GM10266 (cell line): Measurements from ENCODE around the gene CDIPT.
A peak's percentile ranks its signal among the peaks of the same experiment; 100 is the strongest.
"Not testable (repeated sequence)": the region's sequence is repeated elsewhere in the genome, so short reads cannot be mapped to it uniquely, and the experiment has no call there.

Experiments
- DNase-seq: peaks from one replicate; pipeline ENCODE4 v3.0.0; 2012; ENCODE audit errors: extremely low spot score
- CTCF ChIP-seq: IDR thresholded peaks from 2 replicates; pipeline ENCODE4 v1.5.1; 2012; ENCODE audit warnings: mild to moderate bottlenecking, low read depth; ENCODE audit not compliant: control insufficient read depth, insufficient read depth; ENCODE audit errors: missing control alignments

CDIPT gene

GRCh38 chr16:29877266-29877961, 14.4 kb upstream of the CDIPT start:
- DNase-seq, result peak; percentile 75

GRCh38 chr16:29876594-29877249, 13.7 kb upstream of the CDIPT start:
- no peak for TF ChIP-seq CTCF
- no peak for DNase-seq

More at GRCh38 chr16:29877266-29877961, 14.4 kb upstream of the CDIPT start:
- TF ChIP-seq CTCF, result no peak

GRCh38 chr16:29876217-29876593, 13.2 kb upstream of the CDIPT start:
- TF ChIP-seq CTCF, result no peak
- DNase-seq, result no peak

- DNase-seq, result no peak
These were observed 12.2 kb upstream of the CDIPT start for GRCh38 chr16:29875206-29875605.

GRCh38 chr16:29873319-29873718, 10.3 kb upstream of the CDIPT start:
- DNase-seq, result no peak
- TF ChIP-seq CTCF, result no peak

More at GRCh38 chr16:29875206-29875605, 12.2 kb upstream of the CDIPT start:
- no peak for TF ChIP-seq CTCF

GRCh38 chr16:29871822-29872546, 9.0 kb upstream of the CDIPT start:
- DNase-seq, result no peak
- no peak for TF ChIP-seq CTCF

- not testable (repeated sequence) for DNase-seq
These were observed 6.0 kb upstream of the CDIPT start for GRCh38 chr16:29869067-29869466.
